Epithelial cell of alveolus of lung (primary cell): ENCODE results near the gene COL4A5. TPM values are rescaled to one million over a fixed set of nuclear protein-coding genes. Genes with fewer than 3 reads are reported as not detected.

ENCODE experiments used
- total RNA-seq: library from RNA; depleted of rRNA; stranded (reverse); fragments of >200 nt; gene quantifications from 2 replicates; pipeline ENCODE4 v1.2.1, GENCODE V29; 2015

COL4A5 gene
- total RNA-seq, result 67.9 and 153 TPM in 2 replicates

DNA sequence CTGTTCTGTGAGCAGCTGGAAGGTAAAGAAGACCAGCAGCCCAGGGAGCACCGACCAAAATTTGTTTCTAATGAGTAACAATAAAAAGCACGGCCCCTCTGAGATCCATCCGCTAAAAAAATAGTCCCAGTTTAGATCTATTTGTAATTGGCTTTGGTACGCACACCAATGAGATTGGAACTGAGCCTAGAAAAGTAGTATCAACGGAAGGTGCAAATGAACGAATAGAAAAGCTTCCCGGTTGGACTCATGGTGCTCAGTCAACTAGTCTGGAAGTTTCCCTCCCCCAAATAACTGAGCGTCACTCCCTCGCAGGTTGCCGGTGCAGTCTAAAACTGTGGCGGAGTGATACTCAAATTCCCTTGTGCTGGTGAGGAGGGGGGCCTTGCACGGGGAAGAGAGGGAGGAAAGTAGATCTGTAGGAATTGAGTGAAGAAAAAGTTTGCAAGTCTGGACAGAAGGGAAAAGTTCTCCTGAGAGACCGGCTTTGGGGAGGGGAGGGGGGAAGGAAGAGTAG, at the start of gene COL4A5:
COL4A5 (plus strand) TSS at position 413 of the 517 bp plus-strand sequence. CDS start 288 bp downstream, outside the sequence.

DNA sequence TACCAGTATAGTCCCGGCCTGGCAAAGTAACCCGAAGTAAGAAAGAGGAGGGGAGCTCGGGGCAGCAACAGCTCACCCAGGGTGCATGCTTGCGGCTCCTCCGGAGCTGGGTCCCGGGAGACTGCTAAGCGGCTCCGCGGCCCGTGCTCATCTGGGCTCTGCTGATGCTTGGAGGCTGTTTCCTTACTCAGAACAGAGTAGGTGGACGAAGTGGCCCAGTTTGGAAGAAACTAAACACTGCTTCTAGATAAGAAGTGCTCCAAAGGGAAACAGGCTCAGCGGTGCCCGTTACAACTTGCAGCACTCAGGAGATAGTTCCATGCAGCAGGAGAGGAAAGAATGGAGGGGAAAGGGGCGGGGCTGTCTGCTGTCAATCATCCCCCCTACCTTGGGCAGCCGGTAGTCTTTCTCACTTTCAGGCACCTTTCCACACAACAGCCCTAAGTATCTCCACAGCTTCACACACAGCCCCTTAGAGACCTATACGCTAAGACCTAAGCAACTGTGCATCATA, 1.5 kb upstream of the COL4A5 start, which contains the start of gene COL4A6:
COL4A6 (minus strand) TSS at position 313 of the 514 bp plus-strand sequence; CDS start at position 87, 226 bp downstream.

DNA sequence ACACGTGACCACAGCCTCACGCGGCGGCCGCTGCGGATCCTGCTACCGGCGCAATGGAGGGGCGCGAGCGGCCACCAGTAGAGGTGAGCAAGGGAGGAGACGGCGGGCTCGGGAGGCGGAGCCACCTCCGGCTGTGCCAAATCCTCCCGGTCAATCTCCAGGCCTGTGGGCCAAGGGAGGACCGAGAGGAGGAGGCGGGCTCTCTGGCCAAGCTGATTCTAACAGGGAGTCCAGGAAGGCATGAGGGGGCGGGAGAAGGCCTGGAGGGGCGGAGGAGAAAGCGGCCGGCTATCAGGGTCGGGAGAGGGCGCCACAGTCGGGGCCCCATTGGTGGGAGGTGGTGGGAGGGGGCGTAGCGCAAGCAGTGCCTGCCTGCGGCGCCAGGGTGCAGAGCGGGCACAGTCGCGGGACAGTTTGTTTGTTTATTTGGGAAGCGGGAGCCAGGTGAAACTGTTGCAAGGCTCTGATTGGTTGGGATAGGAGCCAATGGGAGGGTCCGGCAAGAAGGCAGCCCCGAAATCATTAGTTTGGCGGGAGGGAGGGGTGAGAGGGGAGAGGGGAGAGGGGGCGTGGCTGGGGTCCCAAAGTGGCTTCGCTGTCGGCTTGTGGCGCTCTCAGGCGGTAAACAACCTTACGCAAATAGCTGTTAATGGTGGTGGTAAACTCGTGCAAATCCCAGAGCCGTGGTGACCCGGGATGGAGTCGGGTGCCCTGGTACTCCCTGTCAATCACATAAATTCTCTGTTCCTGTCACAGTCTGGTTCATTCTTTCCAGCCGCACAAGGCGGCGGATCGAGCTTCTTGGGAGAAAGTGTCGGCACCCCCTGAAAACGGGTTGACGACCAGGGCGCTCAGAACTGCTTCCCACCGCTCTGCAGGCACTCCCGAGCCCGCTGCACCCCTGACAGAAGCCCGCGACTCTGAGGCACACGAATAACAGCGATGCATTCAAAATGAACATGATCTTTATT, 297.2 kb downstream of the COL4A5 start, which contains the start of gene IRS4:
IRS4 (minus strand) TSS at position 55 of the 971 bp plus-strand sequence.

Other genes with a start within 250 kb of the COL4A5 start
- gene COL4A6, start 1.4 kb upstream of the COL4A5 start, total RNA-seq, result 16.4 and 74.3 TPM in 2 replicates